HG03439 (cell line): ENCODE results near the gene AMY2B.
A peak's percentile ranks its signal among the peaks of the same experiment; 100 is the strongest.
"Not testable (repeated sequence)": the region's sequence is repeated elsewhere in the genome, so short reads cannot be mapped to it uniquely, and the experiment has no call there.

ENCODE experiments used
- ATAC-seq: cut with Tn5 transposase; IDR thresholded peaks from one replicate; pipeline ENCODE4 v1.9.1; 2021; ENCODE audit warnings: mild to moderate bottlenecking, moderate library complexity; ENCODE audit not compliant: unreplicated experiment

AMY2B gene

GRCh38 chr1:103571289-103571688 is at the start of gene AMY2B:
Gene AMY2B, plus strand, starts transcription at chr1:103571589. Its CDS starts 14 bp downstream, at chr1:103571603.
- ATAC-seq = not testable (repeated sequence)

- ATAC-seq = no peak
These were observed 48.0 kb upstream of the AMY2B start for GRCh38 chr1:103523346-103523745.

GRCh38 chr1:103525114-103525606 is 46.2 kb upstream of the AMY2B start:
- peak; percentile 48 for ATAC-seq

GRCh38 chr1:103525607-103526507 is 45.5 kb upstream of the AMY2B start, which contains the start of gene RNPC3:
Gene RNPC3, plus strand, starts transcription at chr1:103525699. Its CDS starts 372 bp downstream, at chr1:103526071.
- ATAC-seq = peak; percentile 75

GRCh38 chr1:103527331-103527730 is 44.1 kb upstream of the AMY2B start:
- no peak for ATAC-seq

GRCh38 chr1:103529746-103530145 is 41.6 kb upstream of the AMY2B start:
- ATAC-seq = no peak

- ATAC-seq = no peak
These were observed 33.2 kb upstream of the AMY2B start for GRCh38 chr1:103538226-103538625.

- no peak for ATAC-seq
These were observed 30.0 kb upstream of the AMY2B start for GRCh38 chr1:103541431-103541830.

GRCh38 chr1:103546496-103546895 is 24.9 kb upstream of the AMY2B start:
- ATAC-seq = no peak

GRCh38 chr1:103547840-103548239 is 23.5 kb upstream of the AMY2B start:
- no peak for ATAC-seq

GRCh38 chr1:103560427-103560826 is 11.0 kb upstream of the AMY2B start:
- ATAC-seq = no peak

GRCh38 chr1:103561124-103561523 is 10.3 kb upstream of the AMY2B start:
- not testable (repeated sequence) for ATAC-seq

GRCh38 chr1:103561643-103562395 is 9.6 kb upstream of the AMY2B start:
- peak; percentile 94 for ATAC-seq

GRCh38 chr1:103563056-103563455 is 8.3 kb upstream of the AMY2B start:
- no peak for ATAC-seq

- no peak for ATAC-seq
These were observed 1.9 kb upstream of the AMY2B start for GRCh38 chr1:103569493-103569892.

- no peak for ATAC-seq
These were observed 4.7 kb downstream of the AMY2B start for GRCh38 chr1:103576065-103576464.

GRCh38 chr1:103576784-103577183 is 5.4 kb downstream of the AMY2B start:
- not testable (repeated sequence) for ATAC-seq

GRCh38 chr1:103582464-103582863 is 11.1 kb downstream of the AMY2B start:
- no peak for ATAC-seq

- no peak for ATAC-seq
These were observed 12.5 kb downstream of the AMY2B start for GRCh38 chr1:103583887-103584286.

- ATAC-seq = no peak
These were observed 13.1 kb downstream of the AMY2B start for GRCh38 chr1:103584537-103584936.

- not testable (repeated sequence) for ATAC-seq
These were observed 31.4 kb downstream of the AMY2B start for GRCh38 chr1:103602740-103603139.

- no peak for ATAC-seq
These were observed 45.0 kb downstream of the AMY2B start for GRCh38 chr1:103616362-103616761.
